ENCODE results near the gene ACSS1.

DNA sequence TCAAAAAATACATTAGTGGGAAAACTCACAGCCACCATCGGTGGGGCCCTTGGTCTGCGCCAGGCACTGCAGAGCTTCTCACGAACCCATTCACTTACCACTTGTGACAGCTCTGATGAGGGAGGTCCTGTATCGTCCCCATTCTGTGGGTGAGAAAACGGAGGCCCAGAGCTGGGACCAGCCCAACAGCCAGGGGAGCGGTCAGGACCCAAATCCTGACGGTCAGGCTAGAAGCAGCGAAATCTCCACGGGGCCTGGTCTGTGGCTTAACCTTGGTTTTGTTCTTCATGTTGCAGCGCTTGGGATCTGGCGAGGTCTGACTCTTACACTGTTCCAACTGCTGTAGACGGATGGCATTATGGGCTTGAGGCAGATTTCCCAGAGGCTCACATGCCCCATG lies 31.7 kb upstream of the ACSS1 start:
- TF ChIP-seq, protein P1, sequence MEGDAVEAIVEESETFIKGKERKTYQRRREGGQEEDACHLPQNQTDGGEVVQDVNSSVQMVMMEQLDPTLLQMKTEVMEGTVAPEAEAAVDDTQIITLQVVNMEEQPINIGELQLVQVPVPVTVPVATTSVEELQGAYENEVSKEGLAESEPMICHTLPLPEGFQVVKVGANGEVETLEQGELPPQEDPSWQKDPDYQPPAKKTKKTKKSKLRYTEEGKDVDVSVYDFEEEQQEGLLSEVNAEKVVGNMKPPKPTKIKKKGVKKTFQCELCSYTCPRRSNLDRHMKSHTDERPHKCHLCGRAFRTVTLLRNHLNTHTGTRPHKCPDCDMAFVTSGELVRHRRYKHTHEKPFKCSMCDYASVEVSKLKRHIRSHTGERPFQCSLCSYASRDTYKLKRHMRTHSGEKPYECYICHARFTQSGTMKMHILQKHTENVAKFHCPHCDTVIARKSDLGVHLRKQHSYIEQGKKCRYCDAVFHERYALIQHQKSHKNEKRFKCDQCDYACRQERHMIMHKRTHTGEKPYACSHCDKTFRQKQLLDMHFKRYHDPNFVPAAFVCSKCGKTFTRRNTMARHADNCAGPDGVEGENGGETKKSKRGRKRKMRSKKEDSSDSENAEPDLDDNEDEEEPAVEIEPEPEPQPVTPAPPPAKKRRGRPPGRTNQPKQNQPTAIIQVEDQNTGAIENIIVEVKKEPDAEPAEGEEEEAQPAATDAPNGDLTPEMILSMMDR (IDR thresholded peaks at IDR 0.05), result no peak
- TF ChIP-seq POLR2A (IDR thresholded peaks at IDR 0.05), result no peak

All from body of pancreas (tissue), 4 donors.